H1 (cell line): Measurements from ENCODE around the gene DNAJC7. TPM values are rescaled to one million over a fixed set of nuclear protein-coding genes. Genes with fewer than 3 reads are reported as not detected.

Source experiments
- CTCF ChIA-PET: fragments of 300-600 bp; sonication (Branson Sonifier 250); formaldehyde crosslinking; loops from one replicate; lab custom pipeline; 2021; ENCODE audit not compliant: partially characterized antibody; lab: Charles Lee
- POLR2A ChIA-PET: fragments of 300-600 bp; sonication (Branson Sonifier 250); formaldehyde crosslinking; loops from one replicate; lab custom pipeline; 2021; ENCODE audit warnings: inconsistent platforms; ENCODE audit not compliant: partially characterized antibody; lab: Charles Lee
- DNase-seq, 2 experiments: peaks; one replicate each; pipeline versions ENCODE4 v3.0.0 to v3.0.0-alpha.2; 2010 to 2022; ENCODE audit warnings: low spot score in 2 of 2, low read depth in 1 of 2, mixed read lengths in 1 of 2
- FAIRE-seq: peaks from 2 replicates; lab custom pipeline; 2011; peaks lifted over from hg19 to GRCh38; lab: Jason Lieb, UNC
- H2AFZ ChIP-seq: 2 replicates; pipeline ENCODE4 v1.8.1; 2012; ENCODE audit warnings: low read length, inconsistent platforms
- H2AK5ac ChIP-seq: 2 replicates; pipeline ENCODE4 v1.6.1; 2013; ENCODE audit warnings: low read depth, low read length
- H2BK120ac ChIP-seq: replicated peaks from 2 replicates; pipeline ENCODE3; 2013; ENCODE audit warnings: low read depth, low read length, inconsistent platforms
- H2BK12ac ChIP-seq: 2 replicates; pipeline ENCODE4 v1.6.1; 2013; ENCODE audit warnings: low read depth, low read length
- H2BK15ac ChIP-seq: 2 replicates; pipeline ENCODE4 v1.6.1; 2013; ENCODE audit warnings: low read length
- H2BK20ac ChIP-seq: 2 replicates; pipeline ENCODE4 v1.6.1; 2013; ENCODE audit warnings: low read length
- H2BK5ac ChIP-seq: 2 replicates; pipeline ENCODE4 v1.6.1; 2013; ENCODE audit warnings: low read depth, low read length
- H3K14ac ChIP-seq: 2 replicates; pipeline ENCODE4 v1.6.1; 2013; ENCODE audit warnings: inconsistent platforms; ENCODE audit not compliant: insufficient read length
- H3K18ac ChIP-seq: 2 replicates; pipeline ENCODE4 v1.6.1; 2013; ENCODE audit warnings: low read length; ENCODE audit errors: extremely low read depth
- H3K23ac ChIP-seq: 2 replicates; pipeline ENCODE4 v1.6.1; 2013; ENCODE audit warnings: inconsistent platforms; ENCODE audit not compliant: insufficient read length
- H3K23me2 ChIP-seq: 2 replicates; pipeline ENCODE4 v1.6.1; 2013; ENCODE audit warnings: low read depth, low read length
- H3K27ac ChIP-seq: 2 replicates; pipeline ENCODE4 v1.6.1; 2011; ENCODE audit warnings: low read depth, low read length, inconsistent platforms
- H3K27me3 ChIP-seq, 4 experiments: replicated peaks in 1 of 4; 1 replicate in 1 of 4; 2 replicates in 3 of 4; pipeline versions ENCODE4 v1.6.1 to v1.8.1; 2011 to 2013; ENCODE audit warnings: low read length in 3 of 4, mild to moderate bottlenecking in 3 of 4, inconsistent platforms in 2 of 4, mixed read lengths in 2 of 4, moderate library complexity in 1 of 4; ENCODE audit not compliant: control insufficient read depth in 3 of 4, insufficient read depth in 3 of 4; ENCODE audit errors: extremely low read depth in 1 of 4
- H3K36me3 ChIP-seq, 4 experiments: 2 replicates each; pipeline versions ENCODE4 v1.6.1 to v1.8.1; 2011 to 2013; ENCODE audit warnings: mild to moderate bottlenecking in 4 of 4, low read length in 3 of 4, moderate library complexity in 2 of 4, control low read depth in 1 of 4, inconsistent platforms in 1 of 4; ENCODE audit not compliant: insufficient read depth in 4 of 4, control insufficient read depth in 2 of 4
- H3K4ac ChIP-seq: replicated peaks from 2 replicates; pipeline ENCODE3; 2013; ENCODE audit warnings: low read length, low read depth, mixed read lengths, inconsistent platforms; ENCODE audit not compliant: insufficient read length
- H3K4me1 ChIP-seq, 4 experiments: replicated peaks in 1 of 4; 1 replicate in 1 of 4; 2 replicates in 3 of 4; pipeline versions ENCODE4 v1.6.1 to v1.8.1; 2011 to 2013; ENCODE audit warnings: low read length in 3 of 4, inconsistent platforms in 2 of 4, mixed read lengths in 1 of 4; ENCODE audit not compliant: insufficient read depth in 4 of 4, control insufficient read depth in 3 of 4
- H3K4me2 ChIP-seq, 2 experiments: 2 replicates each; pipeline versions ENCODE4 v1.6.1 to v1.8.1; 2011 to 2013; ENCODE audit warnings: low read depth in 2 of 2, low read length in 2 of 2, control low read depth in 1 of 2, inconsistent platforms in 1 of 2, mild to moderate bottlenecking in 1 of 2; ENCODE audit not compliant: insufficient read depth in 1 of 2
- H3K4me3 ChIP-seq, 4 experiments: fragments of 200-600, 300-600 bp in 1 of 4; sonication (generic), shearing (Covaris generic), sonication (Bioruptor Twin) in 1 of 4; 2 replicates each; pipeline versions ENCODE4 v1.5.1 to v1.8.1; 2011 to 2016; ENCODE audit warnings: low read length in 4 of 4, low read depth in 3 of 4, control low read depth in 2 of 4, inconsistent platforms in 2 of 4, mild to moderate bottlenecking in 2 of 4, mixed read lengths in 1 of 4, moderate library complexity in 1 of 4; ENCODE audit not compliant: insufficient read depth in 2 of 4; ENCODE audit errors: extremely low read depth in 1 of 4
- H3K56ac ChIP-seq: replicated peaks from 2 replicates; pipeline ENCODE3; 2013; ENCODE audit warnings: low read depth, mild to moderate bottlenecking, mixed read lengths, low read length, inconsistent platforms; ENCODE audit not compliant: insufficient read length
- H3K79me1 ChIP-seq: 2 replicates; pipeline ENCODE4 v1.6.1; 2013; ENCODE audit warnings: low read depth, low read length, control low read depth
- H3K79me2 ChIP-seq, 2 experiments: 2 replicates each; pipeline versions ENCODE4 v1.6.1 to v1.8.1; 2012 to 2013; ENCODE audit warnings: low read length in 2 of 2, mild to moderate bottlenecking in 2 of 2, inconsistent platforms in 1 of 2; ENCODE audit not compliant: insufficient read depth in 2 of 2, control insufficient read depth in 1 of 2
- H3K9ac ChIP-seq, 4 experiments: replicated peaks in 1 of 4; 1 replicate in 1 of 4; 2 replicates in 3 of 4; pipeline versions ENCODE4 v1.6.1 to v1.8.1; 2011 to 2013; ENCODE audit warnings: low read depth in 3 of 4, low read length in 3 of 4, control low read depth in 2 of 4, mild to moderate bottlenecking in 2 of 4, moderate library complexity in 2 of 4, inconsistent platforms in 1 of 4; ENCODE audit errors: extremely low read depth in 1 of 4
- H3K9me3 ChIP-seq, 2 experiments: 2 replicates each; pipeline versions ENCODE4 v1.6.1 to v1.8.1; 2012 to 2013; ENCODE audit warnings: mild to moderate bottlenecking in 2 of 2, moderate library complexity in 2 of 2, control low read depth in 1 of 2, inconsistent platforms in 1 of 2, low read depth in 1 of 2, low read length in 1 of 2, mixed read lengths in 1 of 2; ENCODE audit not compliant: insufficient read depth in 2 of 2
- H4K20me1 ChIP-seq, 2 experiments: replicated peaks in 1 of 2; 2 replicates each; pipeline versions ENCODE3 to v1.8.1; 2011 to 2013; ENCODE audit warnings: inconsistent platforms in 2 of 2, low read length in 2 of 2, mild to moderate bottlenecking in 1 of 2; ENCODE audit not compliant: insufficient read depth in 2 of 2, control insufficient read depth in 1 of 2
- H4K5ac ChIP-seq: 2 replicates; pipeline ENCODE4 v1.6.1; 2013; ENCODE audit warnings: low read length, low read depth, mixed read lengths, inconsistent platforms; ENCODE audit not compliant: insufficient read length
- H4K8ac ChIP-seq: 2 replicates; pipeline ENCODE4 v1.8.0; 2013; ENCODE audit warnings: mild to moderate bottlenecking, moderate library complexity, low read length, inconsistent platforms; ENCODE audit not compliant: insufficient read depth; ENCODE audit errors: extremely low read depth
- H4K91ac ChIP-seq: replicated peaks from 2 replicates; pipeline ENCODE3; 2013; ENCODE audit warnings: low read length, mixed read lengths, inconsistent platforms; ENCODE audit not compliant: insufficient read length
- BRCA1 ChIP-seq: IDR thresholded peaks from 2 replicates; pipeline ENCODE4 v1.6.1; 2012; ENCODE audit warnings: low read depth, low read length, improper control_type of control experiment
- JUN ChIP-seq: IDR thresholded peaks from 2 replicates; pipeline ENCODE4 v1.6.1; 2011; ENCODE audit warnings: low read depth, mild to moderate bottlenecking, improper control_type of control experiment, low read length
- KDM5A ChIP-seq: fragments of 200-600 bp; IDR thresholded peaks from 2 replicates; pipeline ENCODE4 v1.7.1; 2012; ENCODE audit warnings: mild to moderate bottlenecking, low read length, inconsistent platforms, mixed read lengths
- PHF8 ChIP-seq: fragments of 200-600 bp; sonication (generic); conservative IDR thresholded peaks from 2 replicates; pipeline ENCODE4 v1.7.1; 2012; ENCODE audit warnings: low read depth, mild to moderate bottlenecking, inconsistent platforms, low read length, moderate library complexity
- RAD21 ChIP-seq, 2 experiments: IDR thresholded peaks in 1 of 2; conservative IDR thresholded peaks in 1 of 2; 2 replicates each; pipeline ENCODE4 v1.6.1; 2011; ENCODE audit warnings: low read depth in 2 of 2, low read length in 2 of 2, improper control_type of control experiment in 1 of 2, inconsistent platforms in 1 of 2, mild to moderate bottlenecking in 1 of 2, moderate library complexity in 1 of 2
- SIX5 ChIP-seq: IDR thresholded peaks from 2 replicates; pipeline ENCODE4 v1.6.1; 2011; ENCODE audit warnings: mild to moderate bottlenecking, low read depth, low read length
- SRF ChIP-seq: IDR thresholded peaks from 2 replicates; pipeline ENCODE4 v1.6.1; 2011; ENCODE audit warnings: mild to moderate bottlenecking, low read depth, low read length, moderate library complexity
- WGBS, 2 experiments: shearing (Covaris generic) in 1 of 2; methylation state at CpG; one replicate each; pipeline versions ENCODE4 v1.1.6 to v1.1.7; 2013 to 2015; ENCODE audit warnings: low lambda C conversion rate in 2 of 2, mixed read lengths in 2 of 2, inconsistent platforms in 1 of 2, low coverage in 1 of 2, missing lambda C conversion rate in 1 of 2; ENCODE audit not compliant: insufficient replicate concordance in 2 of 2, insufficient coverage in 1 of 2, insufficient read length in 1 of 2; ENCODE audit errors: extremely low coverage in 1 of 2, missing lambda C conversion rate in 1 of 2; 5-methylcytosine and 5-hydroxymethylcytosine counted together
- polyA plus RNA-seq, 7 experiments: library from polyadenylated mRNA; depleted of rRNA in 3 of 7; stranded (reverse) in 5 of 7; unstranded in 2 of 7; fragments of >200 nt in 5 of 7; fragments of 200-250 nt in 2 of 7; gene quantifications; 1 replicate in 5 of 7; 2 replicates in 1 of 7; 4 replicates in 1 of 7; pipeline versions ENCODE4 v1.2.1 to v1.2.3, GENCODE V29; 2011 to 2013; ENCODE audit warnings: missing spikeins in 2 of 7, mixed read lengths in 2 of 7
- total RNA-seq: library from RNA; stranded (reverse); fragmentation: NEBNext Ultra II Directional; extraction: Animal tissue kit (Norgen Biotek cat#: 25700); gene quantifications from 2 replicates; pipeline ENCODE4 v1.2.1, GENCODE V29; 2021
- TF ChIP-seq, protein P1 (sequence below), 3 experiments: IDR thresholded peaks; 1 replicate in 2 of 3; 2 replicates in 1 of 3; pipeline versions ENCODE4 v1.5.1 to v1.6.1; 2011; ENCODE audit warnings: low read length in 3 of 3, mild to moderate bottlenecking in 3 of 3, inconsistent platforms in 2 of 3, low read depth in 1 of 3, moderate library complexity in 1 of 3; ENCODE audit not compliant: insufficient read depth in 1 of 3; ENCODE audit errors: control extremely low read depth in 1 of 3

Gene DNAJC7
- total and polyA plus RNA-seq, 2 of the 8 experiments (the other 6 are each of a cell fraction or from before 2014, with no cell fraction given): 31.0 to 148 TPM

DNA sequence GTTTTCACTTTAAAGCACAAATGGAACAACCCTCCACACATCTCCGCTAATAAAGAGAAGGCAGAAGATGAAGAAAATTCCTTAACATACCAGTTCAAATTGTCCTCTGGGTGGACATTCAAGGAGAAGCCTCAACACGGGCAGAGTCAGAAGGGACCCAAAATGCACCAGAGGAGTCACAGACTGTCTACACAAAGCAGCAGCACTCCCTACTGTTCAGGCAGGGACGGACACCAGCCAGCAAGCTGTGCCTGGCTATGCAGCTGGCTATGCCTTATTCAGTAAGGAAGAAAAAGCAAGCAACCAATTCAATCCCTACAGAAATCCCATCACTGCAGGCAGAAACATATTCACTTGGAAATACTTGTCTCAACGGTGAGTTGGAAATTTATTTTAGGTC, 8.1 kb downstream of the DNAJC7 start:
- H3K9ac ChIP-seq: no peak overlapping the region
- no peak overlapping the region for H2AFZ ChIP-seq
- peak overlapping the region; percentile 17; the same call in 1 of the 2 replicates for H2BK12ac ChIP-seq
- peaks cover 2 to 10% of the 10 kb centered on the region in 2 experiments for H4K20me1 ChIP-seq
- FAIRE-seq: no peak
- no peak overlapping the region for H4K91ac ChIP-seq
- no peak overlapping the region for H3K4ac ChIP-seq
- POLR2A ChIA-PET: interaction anchor here (0.8 to 2.7 kb wide), 6 partner anchors 9 to 43 kb away, joined by 3 to 6 read pairs (median 4); partner anchors contain the start of gene DNAJC7
- H3K36me3 ChIP-seq: no peaks in the 10 kb centered on the region
- no peak overlapping the region for H3K27ac ChIP-seq
- H3K23me2 ChIP-seq: no peaks in the 10 kb centered on the region
- no peak for DNase-seq
- H3K79me1 ChIP-seq: no peaks in the 10 kb centered on the region; the same call in 1 of the 2 replicates
- no peak overlapping the region for H3K56ac ChIP-seq
- H3K4me3 ChIP-seq: no peak overlapping the region
- H3K27me3 ChIP-seq: no peaks in the 10 kb centered on the region
- no peak overlapping the region for H2BK120ac ChIP-seq
- H3K79me2 ChIP-seq: peaks cover 46 to 97% of the 10 kb centered on the region in 2 experiments
- H4K8ac ChIP-seq: no peak overlapping the region
- H3K23ac ChIP-seq: no peak overlapping the region
- TF ChIP-seq SRF: no peak
- no peak for TF ChIP-seq BRCA1
- TF ChIP-seq, protein P1, sequence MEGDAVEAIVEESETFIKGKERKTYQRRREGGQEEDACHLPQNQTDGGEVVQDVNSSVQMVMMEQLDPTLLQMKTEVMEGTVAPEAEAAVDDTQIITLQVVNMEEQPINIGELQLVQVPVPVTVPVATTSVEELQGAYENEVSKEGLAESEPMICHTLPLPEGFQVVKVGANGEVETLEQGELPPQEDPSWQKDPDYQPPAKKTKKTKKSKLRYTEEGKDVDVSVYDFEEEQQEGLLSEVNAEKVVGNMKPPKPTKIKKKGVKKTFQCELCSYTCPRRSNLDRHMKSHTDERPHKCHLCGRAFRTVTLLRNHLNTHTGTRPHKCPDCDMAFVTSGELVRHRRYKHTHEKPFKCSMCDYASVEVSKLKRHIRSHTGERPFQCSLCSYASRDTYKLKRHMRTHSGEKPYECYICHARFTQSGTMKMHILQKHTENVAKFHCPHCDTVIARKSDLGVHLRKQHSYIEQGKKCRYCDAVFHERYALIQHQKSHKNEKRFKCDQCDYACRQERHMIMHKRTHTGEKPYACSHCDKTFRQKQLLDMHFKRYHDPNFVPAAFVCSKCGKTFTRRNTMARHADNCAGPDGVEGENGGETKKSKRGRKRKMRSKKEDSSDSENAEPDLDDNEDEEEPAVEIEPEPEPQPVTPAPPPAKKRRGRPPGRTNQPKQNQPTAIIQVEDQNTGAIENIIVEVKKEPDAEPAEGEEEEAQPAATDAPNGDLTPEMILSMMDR (IDR thresholded peaks at IDR 0.05; ENCODE audit: control extremely low read depth in 1 of 3, insufficient read depth in 1 of 3, low read depth in 1 of 3, low read length in 3 of 3): peak; percentile 14 to 57 (median 37); a peak in 3 of 4 replicates
- no peak for TF ChIP-seq KDM5A
- TF ChIP-seq SIX5: no peak
- no peak for TF ChIP-seq JUN
- no peak for TF ChIP-seq PHF8
- TF ChIP-seq RAD21 (IDR thresholded peaks at IDR 0.05 in 1 of 2, conservative IDR thresholded peaks at IDR 0.05 in 1 of 2; ENCODE audit: low read depth in 2 of 2, low read length in 2 of 2): peak; percentile 13 to 44; a peak in 3 of 4 replicates
- H3K9me3 ChIP-seq: no peaks in the 10 kb centered on the region
- H2AK5ac ChIP-seq: peak overlapping the region; percentile 4; the same call in 1 of the 2 replicates
- H3K4me2 ChIP-seq: no peak overlapping the region
- peaks cover 6 to 19% (median 12%) of the 10 kb centered on the region in 4 experiments for H3K4me1 ChIP-seq
- H2BK5ac ChIP-seq: no peak overlapping the region
- CTCF ChIA-PET: interaction anchor here (0.6 to 3.4 kb wide), 10 partner anchors 8 to 1894 kb away, joined by 3 to 15 read pairs (median 4); partner anchors contain the start of genes DNAJC7, KAT2A and NKIRAS2
- no peak overlapping the region for H2BK15ac ChIP-seq
- H3K14ac ChIP-seq: no peak overlapping the region
- 88% methylated on average over 4 of the region's 4 CpGs; no CpG with 5 or more reads in 1 of the 2 experiments for WGBS, 2 experiments
- H4K5ac ChIP-seq: no peak overlapping the region
- H2BK20ac ChIP-seq: no peak overlapping the region
- no peak overlapping the region for H3K18ac ChIP-seq
